Fibroblast of the aortic adventitia (primary cell): Measurements from ENCODE around the gene B2M. TPM values are rescaled to one million over a fixed set of nuclear protein-coding genes. Genes with fewer than 3 reads are reported as not detected.
"Not testable (repeated sequence)": the region's sequence is repeated elsewhere in the genome, so short reads cannot be mapped to it uniquely, and the experiment has no call there.

ENCODE experiments used
- DNase-seq: peaks from one replicate; pipeline ENCODE4 v3.0.0-alpha.2; 2010; ENCODE audit warnings: low read depth
- H3K4me3 ChIP-seq: 2 replicates; pipeline ENCODE4 v1.5.1; 2011; ENCODE audit warnings: low read depth, mild to moderate bottlenecking, control low read depth, low read length, moderate library complexity
- total RNA-seq: library from RNA; depleted of rRNA; stranded (reverse); fragments of >200 nt; gene quantifications from 2 replicates; pipeline ENCODE4 v1.2.3, GENCODE V29; 2012; ENCODE audit warnings: low replicate concordance
- TF ChIP-seq, protein P1 (sequence below): IDR thresholded peaks from 2 replicates; pipeline ENCODE4 v1.5.1; 2011; ENCODE audit warnings: mild to moderate bottlenecking, low read length, control low read depth, inconsistent platforms; ENCODE audit not compliant: insufficient read depth

Gene B2M
- total RNA-seq, 1 donor, result 3,757 TPM

- no peak overlapping the region for H3K4me3 ChIP-seq
- TF ChIP-seq, protein P1, sequence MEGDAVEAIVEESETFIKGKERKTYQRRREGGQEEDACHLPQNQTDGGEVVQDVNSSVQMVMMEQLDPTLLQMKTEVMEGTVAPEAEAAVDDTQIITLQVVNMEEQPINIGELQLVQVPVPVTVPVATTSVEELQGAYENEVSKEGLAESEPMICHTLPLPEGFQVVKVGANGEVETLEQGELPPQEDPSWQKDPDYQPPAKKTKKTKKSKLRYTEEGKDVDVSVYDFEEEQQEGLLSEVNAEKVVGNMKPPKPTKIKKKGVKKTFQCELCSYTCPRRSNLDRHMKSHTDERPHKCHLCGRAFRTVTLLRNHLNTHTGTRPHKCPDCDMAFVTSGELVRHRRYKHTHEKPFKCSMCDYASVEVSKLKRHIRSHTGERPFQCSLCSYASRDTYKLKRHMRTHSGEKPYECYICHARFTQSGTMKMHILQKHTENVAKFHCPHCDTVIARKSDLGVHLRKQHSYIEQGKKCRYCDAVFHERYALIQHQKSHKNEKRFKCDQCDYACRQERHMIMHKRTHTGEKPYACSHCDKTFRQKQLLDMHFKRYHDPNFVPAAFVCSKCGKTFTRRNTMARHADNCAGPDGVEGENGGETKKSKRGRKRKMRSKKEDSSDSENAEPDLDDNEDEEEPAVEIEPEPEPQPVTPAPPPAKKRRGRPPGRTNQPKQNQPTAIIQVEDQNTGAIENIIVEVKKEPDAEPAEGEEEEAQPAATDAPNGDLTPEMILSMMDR, result no peak
- no peak for DNase-seq
Measured at GRCh38 chr15:44692659-44693058, 18.7 kb upstream of the B2M start.

DNA sequence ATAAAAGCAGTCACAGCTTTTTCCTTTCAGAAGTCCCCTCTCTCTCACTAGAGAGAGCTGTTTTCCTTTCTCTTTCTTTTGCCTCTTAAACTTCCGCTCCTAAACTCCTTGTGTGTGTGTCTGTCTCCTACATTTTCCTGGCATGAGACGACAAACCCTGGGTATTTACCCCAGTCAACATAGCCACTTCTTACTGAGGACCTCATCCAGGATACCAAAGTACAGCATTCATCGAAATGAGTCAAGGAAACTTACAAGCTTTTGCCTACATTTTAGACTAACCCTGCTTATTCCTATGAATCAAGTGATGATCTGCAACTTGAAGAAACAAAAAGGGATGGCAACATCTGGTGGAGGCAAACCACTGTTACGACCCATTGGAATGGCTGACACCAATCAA, 16.9 kb upstream of the B2M start:
- TF ChIP-seq, protein P1, result no peak
- no peak overlapping the region for H3K4me3 ChIP-seq
- no peak for DNase-seq

GRCh38 chr15:44695294-44695693, 16.0 kb upstream of the B2M start:
- no peak for DNase-seq
- TF ChIP-seq, protein P1, result no peak
- H3K4me3 ChIP-seq, result no peak overlapping the region

- TF ChIP-seq, protein P1, result no peak
- H3K4me3 ChIP-seq, result no peak overlapping the region
- DNase-seq, result no peak
Measured at GRCh38 chr15:44697014-44697413, 14.3 kb upstream of the B2M start.

GRCh38 chr15:44698641-44699040, 12.7 kb upstream of the B2M start:
- DNase-seq, result no peak
- TF ChIP-seq, protein P1, result no peak
- no peak overlapping the region for H3K4me3 ChIP-seq

- not testable (repeated sequence) for DNase-seq, H3K4me3 ChIP-seq
Measured at GRCh38 chr15:44700676-44701075, 10.6 kb upstream of the B2M start.

DNA sequence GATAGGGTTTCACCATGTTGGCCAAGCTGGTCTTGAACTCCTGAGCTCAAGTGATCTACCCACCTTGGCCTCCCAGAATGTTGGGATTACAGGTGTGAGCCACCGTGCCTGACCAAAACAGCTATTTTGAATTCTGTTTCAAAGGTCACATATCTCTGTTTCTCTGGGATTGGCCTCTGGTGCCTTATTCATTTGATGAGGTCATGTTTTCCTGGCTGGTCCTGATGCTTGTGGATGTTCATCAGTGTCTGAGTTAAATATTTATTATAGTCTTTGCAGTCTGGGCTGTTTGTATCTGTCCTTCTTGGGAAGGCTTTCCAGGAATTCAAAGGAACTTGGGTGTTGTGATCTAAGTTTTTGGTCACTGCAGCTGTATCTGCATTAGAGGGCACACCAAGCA, 5.3 kb upstream of the B2M start:
- TF ChIP-seq, protein P1, result no peak
- H3K4me3 ChIP-seq, result no peak overlapping the region
- no peak for DNase-seq
